Measurements from ENCODE around the gene POLD2.
"Not testable (repeated sequence)": the region's sequence is repeated elsewhere in the genome, so short reads cannot be mapped to it uniquely, and the experiment has no call there.

The POLD2 gene

DNA sequence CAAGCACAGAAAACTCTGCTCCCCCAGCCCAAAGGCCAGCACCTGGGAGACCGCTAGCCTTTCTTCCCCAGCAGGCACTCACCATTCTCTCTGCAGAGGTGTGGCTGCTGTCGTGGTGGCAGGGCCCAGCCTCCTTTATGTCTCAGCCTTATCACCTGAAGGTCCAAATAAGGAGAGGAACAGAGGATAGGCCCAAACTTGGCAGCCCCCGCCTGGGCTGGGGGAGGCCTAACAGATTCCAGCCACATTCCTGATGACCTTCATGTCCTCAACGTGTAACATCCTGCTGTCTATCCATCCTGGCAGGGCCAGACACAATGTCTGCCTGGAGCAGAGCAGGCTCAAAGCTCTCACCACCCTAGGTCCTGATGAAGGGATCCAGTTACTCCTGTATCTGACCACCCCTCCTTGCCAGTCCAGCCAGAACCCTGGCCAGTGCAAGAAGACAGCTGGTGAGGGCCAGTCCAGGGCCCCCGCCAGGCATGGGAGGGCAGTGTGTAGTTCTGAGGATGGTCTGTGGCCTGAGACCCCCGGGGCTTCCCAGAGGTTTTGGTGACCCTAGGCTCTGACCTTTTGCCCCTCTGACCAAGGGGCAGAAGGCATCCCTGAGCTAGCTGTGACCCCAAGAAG is 18.0 kb upstream of the POLD2 start, which contains the start of gene MYL7:
MYL7 (minus strand) TSS at position 112 of the 630 bp plus-strand sequence; CDS start at position 85, 27 bp downstream.
- no peak for TF ChIP-seq JUND (IDR thresholded peaks at IDR 0.05; ENCODE audit: low read depth)
- DNase-seq (ENCODE audit: low read depth in 1 of 2, low spot score in 1 of 2): no peak
- in situ Hi-C loops (cut with HindIII; ENCODE audit: low pct_unique_long_range_greater_than_20kb, low sequenced_read_pairs): no loop called here

DNA sequence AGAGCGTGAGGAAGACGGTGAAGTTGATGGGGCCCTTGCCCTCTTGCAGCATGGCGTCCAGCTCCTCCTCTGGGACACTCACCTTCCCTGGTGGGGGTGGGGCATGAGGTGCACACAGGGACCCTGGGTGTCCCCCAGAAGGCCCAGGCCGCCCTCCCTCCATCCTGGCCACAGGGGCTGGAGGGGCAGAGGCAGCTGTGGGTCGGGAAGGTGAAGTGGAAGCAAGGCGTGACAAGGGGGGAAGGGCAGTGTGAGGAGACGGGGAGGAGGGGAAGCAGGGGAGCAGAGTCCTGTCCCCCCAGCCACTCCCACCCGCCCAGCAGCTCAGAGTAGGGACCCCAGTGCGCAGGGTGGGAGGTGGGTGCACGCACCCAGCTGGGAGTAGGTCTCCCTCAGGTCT is 17.0 kb upstream of the POLD2 start:
- in situ Hi-C loops (cut with HindIII; ENCODE audit: low pct_unique_long_range_greater_than_20kb, low sequenced_read_pairs): no loop called here
- no peak for TF ChIP-seq JUND (IDR thresholded peaks at IDR 0.05; ENCODE audit: low read depth)
- DNase-seq (ENCODE audit: low read depth in 1 of 2, low spot score in 1 of 2): no peak

DNA sequence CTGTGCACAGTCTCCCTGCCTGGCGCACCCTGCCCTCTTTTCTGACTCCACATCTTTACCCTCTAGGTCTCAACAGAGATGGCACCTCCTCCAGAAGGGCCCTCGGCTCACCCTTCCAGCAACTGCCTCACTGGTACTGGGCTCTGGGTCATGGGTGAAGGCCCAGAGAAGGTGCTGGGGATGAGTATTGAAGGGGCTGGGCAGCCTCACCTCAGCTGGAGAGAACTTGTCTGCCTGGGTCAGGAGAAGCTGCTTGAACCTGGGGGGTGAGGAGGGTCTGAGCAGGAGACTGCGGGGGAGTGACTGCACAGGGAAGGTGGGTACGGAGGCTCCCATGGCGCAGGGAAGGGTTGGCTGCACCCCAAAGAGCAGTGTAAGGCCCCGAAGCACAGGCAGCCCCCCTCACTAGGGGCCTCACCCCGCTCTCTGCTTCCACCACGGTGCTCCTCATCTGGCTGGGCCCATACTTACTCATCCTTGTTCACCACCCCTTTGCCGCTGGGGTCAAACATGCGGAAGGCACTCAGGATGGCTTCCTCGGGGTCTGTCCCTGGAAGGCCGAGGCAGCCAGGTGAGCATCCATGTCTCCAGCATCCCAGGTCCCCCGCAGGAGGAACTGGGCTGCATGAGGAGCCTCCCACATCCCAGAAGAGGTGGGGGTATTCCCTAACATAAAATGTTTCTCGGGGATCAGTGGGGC is 16.1 kb upstream of the POLD2 start:
- DNase-seq (ENCODE audit: low read depth in 1 of 2, low spot score in 1 of 2): no peak
- no peak for TF ChIP-seq JUND (IDR thresholded peaks at IDR 0.05; ENCODE audit: low read depth)
- in situ Hi-C loops (cut with HindIII; ENCODE audit: low pct_unique_long_range_greater_than_20kb, low sequenced_read_pairs): no loop called here

DNA sequence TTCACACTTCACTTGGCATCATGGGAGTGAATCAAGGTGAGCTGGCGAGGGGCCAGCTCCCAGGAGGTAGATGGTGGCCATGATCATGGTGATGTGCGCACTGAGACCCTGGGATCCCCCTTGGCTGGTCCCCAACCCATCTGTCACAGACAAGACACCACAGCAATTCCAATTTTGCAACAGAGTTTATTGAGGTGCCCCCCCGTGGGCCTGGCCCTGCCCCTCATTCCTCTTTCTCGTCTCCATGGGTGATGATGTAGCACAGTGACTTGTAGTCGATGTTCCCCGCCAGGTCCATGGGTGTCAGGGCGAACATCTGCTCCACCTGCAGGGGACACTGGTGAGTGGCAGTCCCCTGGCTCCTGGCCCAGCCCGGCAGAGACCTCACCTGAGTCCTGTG is 15.3 kb upstream of the POLD2 start:
- in situ Hi-C loops (cut with HindIII; ENCODE audit: low pct_unique_long_range_greater_than_20kb, low sequenced_read_pairs): no loop called here

DNA sequence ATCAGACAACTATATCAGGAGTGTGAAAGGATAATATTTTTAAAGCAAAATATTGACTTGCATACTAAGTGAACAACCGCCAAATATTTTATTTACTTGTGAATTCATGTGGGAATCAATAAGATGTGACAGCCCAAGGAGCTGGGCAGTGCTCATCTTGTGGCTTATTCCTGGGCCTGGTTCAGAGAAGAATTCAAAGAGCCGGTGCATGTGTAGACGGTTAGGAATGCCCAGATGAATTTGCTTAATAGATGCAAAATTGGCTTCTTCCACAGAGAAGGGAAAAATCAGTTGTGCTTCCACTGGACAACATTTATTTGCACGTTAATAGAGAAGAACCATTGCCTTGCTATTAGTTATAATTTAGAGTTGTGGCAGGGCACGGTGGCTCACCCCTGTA is 13.4 kb upstream of the POLD2 start:
- no peak for DNase-seq (ENCODE audit: low read depth in 1 of 2, low spot score in 1 of 2)
- TF ChIP-seq JUND (IDR thresholded peaks at IDR 0.05; ENCODE audit: low read depth): no peak
- in situ Hi-C loops (cut with HindIII; ENCODE audit: low pct_unique_long_range_greater_than_20kb, low sequenced_read_pairs): no loop called here

More for the DNA sequence above, 15.3 kb upstream of the POLD2 start:
- no peak for TF ChIP-seq JUND (IDR thresholded peaks at IDR 0.05; ENCODE audit: low read depth)
- DNase-seq (ENCODE audit: low read depth in 1 of 2, low spot score in 1 of 2): no peak

DNA sequence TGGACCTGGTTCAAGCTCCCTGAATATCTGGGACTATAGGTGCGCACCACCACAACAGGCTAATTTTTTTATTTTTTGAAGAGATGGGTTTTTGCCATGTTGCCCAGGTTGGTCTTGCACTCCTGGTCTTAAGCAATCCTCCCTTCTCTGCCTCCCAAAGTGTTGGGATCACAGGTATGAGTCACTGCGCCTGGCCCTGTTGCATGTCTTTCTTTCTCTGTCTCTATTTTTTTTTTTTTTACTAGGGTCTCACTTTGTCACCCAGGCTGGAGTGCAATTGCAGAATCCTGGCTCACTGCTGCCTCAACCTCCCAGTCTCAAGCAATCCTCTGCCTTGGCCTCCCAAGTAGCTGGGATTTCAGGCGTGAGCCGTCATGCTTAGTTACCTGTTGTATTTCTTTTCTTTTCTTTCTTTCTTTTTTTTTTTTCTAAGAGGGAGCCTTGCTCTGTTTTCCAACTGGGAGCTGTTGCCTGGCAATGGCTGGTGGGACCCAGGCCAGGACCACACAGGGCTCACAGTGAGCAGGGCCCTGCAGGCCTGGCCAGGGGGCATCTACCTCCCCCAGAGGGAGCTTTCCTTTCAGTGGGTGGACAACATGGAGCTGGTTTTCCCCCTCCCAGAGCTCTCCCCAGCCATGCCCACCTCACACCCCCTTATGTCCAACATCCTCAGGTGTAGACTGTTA is 11.7 kb upstream of the POLD2 start:
- in situ Hi-C loops (cut with HindIII; ENCODE audit: low pct_unique_long_range_greater_than_20kb, low sequenced_read_pairs): no loop called here
- DNase-seq (ENCODE audit: low read depth in 1 of 2, low spot score in 1 of 2): no peak
- TF ChIP-seq JUND (IDR thresholded peaks at IDR 0.05; ENCODE audit: low read depth): no peak

DNA sequence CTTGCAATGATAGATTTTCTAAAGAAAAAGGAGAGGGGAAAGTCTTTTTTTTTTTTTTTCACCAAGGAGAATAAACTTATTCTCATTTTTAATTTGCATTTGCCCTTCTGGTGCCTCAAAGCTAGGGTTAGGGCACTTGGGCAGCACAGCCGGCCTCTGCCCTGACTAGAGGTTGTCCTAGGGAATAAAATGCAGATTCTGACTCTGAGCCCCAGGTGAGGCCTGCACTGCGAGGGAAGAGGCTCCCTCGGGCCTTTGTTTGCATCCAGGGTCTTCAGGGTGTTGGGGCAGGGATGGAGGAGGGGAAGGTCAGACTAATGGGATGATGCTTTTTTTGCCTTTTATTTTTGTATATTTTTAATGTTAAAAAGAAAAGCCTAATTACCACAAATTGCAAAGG is 9.9 kb upstream of the POLD2 start:
- in situ Hi-C loops (cut with HindIII; ENCODE audit: low pct_unique_long_range_greater_than_20kb, low sequenced_read_pairs): no loop called here
- no peak for TF ChIP-seq JUND (IDR thresholded peaks at IDR 0.05; ENCODE audit: low read depth)

DNA sequence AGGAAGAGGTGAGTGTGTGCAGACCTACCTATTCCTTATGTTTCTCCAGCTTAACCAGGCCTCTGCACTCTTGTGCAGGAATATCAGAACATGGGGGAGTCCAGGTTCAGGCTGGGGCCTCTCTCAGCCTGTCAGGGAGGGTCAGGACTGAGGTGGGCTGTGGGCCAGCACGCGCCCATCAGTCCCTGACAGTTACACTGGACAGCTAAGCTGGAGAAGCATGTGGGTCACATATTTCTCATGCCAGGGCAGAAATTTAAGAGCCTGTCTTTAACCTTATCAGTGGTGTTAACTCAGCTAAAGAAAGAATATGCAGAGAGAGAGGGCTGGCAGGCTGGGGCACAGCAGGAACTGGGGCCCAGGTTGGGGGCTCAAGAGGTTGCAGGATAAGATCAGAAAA is 8.7 kb upstream of the POLD2 start:
- no peak for TF ChIP-seq JUND (IDR thresholded peaks at IDR 0.05; ENCODE audit: low read depth)
- no peak for DNase-seq (ENCODE audit: low read depth in 1 of 2, low spot score in 1 of 2)
- in situ Hi-C loops (cut with HindIII; ENCODE audit: low pct_unique_long_range_greater_than_20kb, low sequenced_read_pairs): no loop called here

More for the DNA sequence above, 9.9 kb upstream of the POLD2 start:
- DNase-seq (ENCODE audit: low read depth in 1 of 2, low spot score in 1 of 2): no peak

DNA sequence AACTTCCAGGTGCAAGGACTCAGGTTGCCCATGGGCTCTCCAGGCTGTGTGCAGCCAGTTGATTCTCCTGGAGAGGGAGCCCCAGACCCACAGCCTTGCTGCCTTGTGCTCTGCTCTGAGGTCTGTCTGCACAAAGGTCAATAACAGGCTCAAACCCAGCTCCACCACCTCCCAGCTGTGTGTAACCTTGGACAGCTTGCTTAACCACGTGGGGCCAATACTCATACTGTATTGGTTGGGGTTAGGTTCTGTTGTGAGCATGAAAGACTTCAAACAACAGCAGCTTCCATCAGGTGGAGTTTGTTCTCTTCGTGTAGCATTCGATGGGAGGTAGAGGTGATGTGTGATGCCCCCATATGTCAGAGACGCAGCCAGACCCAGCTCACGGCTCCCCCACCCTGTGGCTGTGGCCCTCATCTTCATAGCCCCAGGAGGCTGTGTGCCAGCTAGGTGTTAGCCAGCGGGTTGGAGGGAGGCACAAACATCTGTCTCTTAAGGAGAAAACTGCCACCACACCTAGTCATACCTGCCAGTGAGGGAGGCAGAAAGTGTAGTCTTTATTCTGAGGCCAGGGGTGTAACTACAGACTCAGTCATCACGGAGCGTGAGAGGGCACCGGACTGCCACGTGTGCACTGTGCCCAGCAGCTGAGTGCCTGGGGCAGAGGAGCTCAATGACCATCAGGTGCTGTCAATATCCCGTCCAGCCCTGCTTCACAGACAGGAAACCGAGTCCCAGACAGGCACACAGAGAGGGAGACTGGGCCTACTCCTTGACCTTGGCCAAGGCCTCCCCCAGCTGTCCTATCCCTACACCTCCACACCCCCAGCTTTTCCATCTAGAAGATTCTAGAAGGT is 8.1 kb upstream of the POLD2 start:
- in situ Hi-C loops (cut with HindIII; ENCODE audit: low pct_unique_long_range_greater_than_20kb, low sequenced_read_pairs): no loop called here
- no peak for TF ChIP-seq JUND (IDR thresholded peaks at IDR 0.05; ENCODE audit: low read depth)

DNA sequence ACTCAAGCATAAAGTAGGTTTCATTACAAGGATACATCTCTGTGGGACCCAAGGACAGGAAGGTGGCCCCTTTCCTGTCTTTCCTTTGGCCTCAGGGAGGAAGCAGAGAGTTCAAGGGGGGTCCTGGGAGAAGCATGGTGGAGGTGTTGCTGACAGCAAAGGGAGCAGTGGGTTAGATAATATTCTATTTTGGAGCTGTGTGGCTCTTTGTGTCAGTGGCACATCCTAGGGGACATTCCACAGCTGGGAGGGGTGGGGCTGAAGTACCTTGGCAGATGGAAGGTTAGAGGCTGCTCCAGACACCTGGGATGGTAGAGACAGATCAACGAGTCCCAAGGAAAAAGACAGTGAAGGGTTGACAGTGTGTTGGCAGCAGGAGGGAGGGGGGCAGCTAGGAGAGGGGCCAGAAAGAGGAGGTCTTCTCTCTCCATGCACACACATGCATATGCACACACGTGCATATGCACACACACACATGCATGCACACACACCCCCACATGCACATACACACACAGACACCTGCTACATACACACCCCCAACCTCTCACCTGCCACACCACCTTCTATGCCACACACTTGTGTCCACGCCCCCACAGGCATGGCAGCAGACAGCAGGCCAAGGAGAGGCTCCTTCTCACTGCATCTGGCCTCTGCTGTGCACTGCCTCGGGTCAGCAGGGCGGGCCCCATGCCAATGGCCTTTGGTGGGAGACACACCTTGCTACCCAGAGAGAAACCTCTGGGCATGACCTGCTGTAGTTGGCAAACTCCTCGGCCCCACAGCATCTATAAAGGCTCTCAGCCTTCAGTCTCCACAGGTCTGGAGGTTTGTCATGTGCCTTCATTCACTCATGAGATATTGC is 5.6 kb upstream of the POLD2 start:
- in situ Hi-C loops (cut with HindIII; ENCODE audit: low pct_unique_long_range_greater_than_20kb, low sequenced_read_pairs): no loop called here
- DNase-seq (ENCODE audit: low read depth in 1 of 2, low spot score in 1 of 2): no peak
- TF ChIP-seq JUND (IDR thresholded peaks at IDR 0.05; ENCODE audit: low read depth): no peak

More for the DNA sequence above, 8.1 kb upstream of the POLD2 start:
- DNase-seq (ENCODE audit: low read depth in 1 of 2, low spot score in 1 of 2): peak in 1 of 2 experiments; percentile 69

DNA sequence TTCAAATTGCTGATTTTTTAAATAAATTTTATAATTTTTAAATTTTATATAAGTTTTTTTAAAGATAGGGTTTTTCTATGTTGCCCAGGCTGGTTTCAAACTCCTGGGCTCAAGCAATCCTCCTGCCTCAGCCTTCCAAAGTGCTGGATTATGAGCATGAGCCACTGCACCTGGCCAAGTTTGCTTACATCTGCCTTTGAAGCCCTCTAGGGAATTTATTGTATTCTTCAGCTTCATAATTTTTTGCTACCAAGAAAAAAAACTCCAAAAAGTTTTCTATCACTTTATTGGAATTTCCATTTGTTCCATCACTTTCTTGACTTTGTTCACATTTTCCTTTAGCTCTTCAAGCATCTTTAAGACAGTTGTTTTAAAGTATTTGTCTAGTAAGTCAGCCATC is 3.8 kb upstream of the POLD2 start:
- no peak for DNase-seq (ENCODE audit: low read depth in 1 of 2, low spot score in 1 of 2)
- TF ChIP-seq JUND (IDR thresholded peaks at IDR 0.05; ENCODE audit: low read depth): no peak
- in situ Hi-C loops (cut with HindIII; ENCODE audit: low pct_unique_long_range_greater_than_20kb, low sequenced_read_pairs): no loop called here

DNA sequence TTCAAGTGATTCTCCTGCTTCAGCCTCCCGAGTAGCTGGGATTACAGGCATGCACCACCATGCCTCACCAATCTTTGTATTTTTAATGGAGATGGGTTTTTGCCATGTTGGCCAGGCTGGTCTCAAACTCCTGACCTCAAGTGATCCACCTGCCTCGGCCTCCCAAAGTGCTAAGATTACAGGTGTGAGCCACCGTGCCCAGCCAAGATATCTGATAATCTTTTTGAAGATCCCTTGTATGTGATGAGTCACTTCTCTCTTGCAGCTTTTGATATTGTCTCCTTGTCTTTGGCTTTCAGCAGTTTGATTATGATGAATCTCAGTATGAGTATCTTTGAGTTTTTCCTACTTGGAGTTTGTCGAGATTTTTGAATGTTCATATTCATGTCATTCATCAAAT is 3.2 kb upstream of the POLD2 start:
- DNase-seq (ENCODE audit: low read depth in 1 of 2, low spot score in 1 of 2); in situ Hi-C loops (cut with HindIII; ENCODE audit: low pct_unique_long_range_greater_than_20kb, low sequenced_read_pairs): not testable (repeated sequence)

Measured in T47D (cell line).